DMS79 (cell line): Measurements from ENCODE around the gene CRACR2B.

Experiments used
- DNase-seq: peaks from one replicate; lab custom pipeline; 2025; lab: John Stamatoyannopoulos, UW

CRACR2B gene

DNA sequence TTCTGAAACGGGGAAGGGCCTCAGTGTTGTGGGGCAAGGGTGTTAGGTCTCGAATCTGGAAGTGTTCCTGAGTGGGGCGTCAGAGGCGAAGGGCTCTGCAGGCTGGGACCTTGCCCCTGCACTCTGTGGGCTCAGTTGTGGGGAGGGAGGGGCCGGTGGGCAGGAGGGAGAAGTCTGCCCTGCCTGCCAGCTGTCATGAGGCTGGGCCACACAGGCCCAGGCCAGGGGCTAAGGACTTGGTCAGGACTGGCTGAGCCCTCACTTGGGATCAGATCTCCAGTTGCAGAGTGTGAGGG is at the start of gene CRACR2B:
TSS of gene CRACR2B (plus strand) at position 23 of the 296 bp plus-strand sequence. CDS start 689 bp downstream, outside the sequence.
- no peak for DNase-seq

DNA sequence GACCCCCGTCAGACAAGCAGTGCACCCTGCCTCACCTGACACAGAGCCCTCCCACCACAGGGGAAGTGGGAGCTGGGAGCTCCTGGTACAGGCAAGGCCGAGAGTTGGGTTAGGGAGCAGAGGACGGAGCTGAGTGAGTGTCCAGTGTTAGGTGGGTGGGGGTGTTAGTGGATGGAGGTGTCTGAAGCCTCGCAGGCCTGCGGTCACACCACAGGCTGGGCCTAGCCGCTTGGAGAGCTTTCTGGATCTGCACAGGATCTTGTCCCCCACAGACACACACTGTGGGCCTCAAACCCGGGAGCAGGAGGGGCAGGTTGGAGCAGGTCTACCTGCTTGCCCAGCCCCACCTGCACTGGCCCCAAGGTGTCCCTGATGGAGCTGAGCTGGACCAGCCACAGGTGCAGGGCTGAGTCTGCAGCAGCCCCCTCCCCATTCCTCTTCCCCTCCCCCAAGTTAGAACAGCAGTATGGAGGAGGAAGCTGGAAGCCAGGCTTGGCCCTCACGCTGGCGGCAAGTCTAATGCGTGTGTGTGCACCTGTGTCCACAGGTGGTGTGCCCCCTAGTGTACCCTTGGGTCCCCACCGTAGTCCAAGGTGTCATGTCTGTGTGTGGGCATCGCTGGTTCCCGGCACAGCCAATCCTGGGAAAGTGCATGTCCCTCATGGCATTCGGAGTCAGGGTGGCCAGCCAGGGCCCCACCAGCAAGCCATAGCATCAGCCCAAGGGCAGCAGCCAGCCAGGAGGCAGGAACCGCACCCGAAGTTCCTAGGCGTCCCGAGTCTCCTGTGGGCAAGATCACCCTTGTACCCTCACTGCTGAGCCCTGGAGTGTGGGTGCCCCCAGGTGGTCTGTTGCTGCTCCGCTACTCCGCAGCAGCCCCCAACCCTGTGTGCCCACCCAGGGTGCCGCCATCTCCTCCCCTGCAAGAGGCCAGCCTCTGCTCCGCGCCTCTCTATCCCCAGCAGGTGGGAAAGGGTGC is 48.5 kb upstream of the CRACR2B start:
- no peak for DNase-seq

DNA sequence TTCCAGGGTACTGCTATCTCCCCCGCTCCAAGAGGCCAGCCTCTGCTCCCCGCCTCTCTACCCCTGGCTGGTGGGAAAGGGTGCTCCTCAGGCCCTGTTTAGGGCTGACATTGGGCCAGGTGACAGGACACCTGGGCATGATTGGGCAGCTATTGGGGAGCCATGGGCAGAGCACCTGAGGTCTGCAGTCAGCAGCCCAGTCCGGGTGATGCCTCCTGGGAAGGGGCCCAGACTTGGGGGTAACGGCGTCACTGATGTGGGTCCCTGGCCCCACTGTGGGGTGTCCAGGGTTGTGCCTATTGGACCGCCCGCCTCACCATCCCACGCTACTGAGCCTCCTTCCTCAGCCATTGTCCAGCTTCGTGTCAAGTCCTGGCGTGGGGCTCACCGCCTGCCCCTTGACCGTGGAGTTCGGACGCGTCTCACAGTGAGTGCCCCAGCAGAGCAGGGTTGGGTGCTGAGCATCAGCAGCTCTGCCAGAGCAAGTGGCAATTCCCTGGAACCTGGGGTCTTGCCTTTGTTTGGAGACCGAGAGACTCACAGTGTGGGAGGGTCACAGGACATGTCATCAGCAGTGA is 47.7 kb upstream of the CRACR2B start:
- DNase-seq, result no peak

DNA sequence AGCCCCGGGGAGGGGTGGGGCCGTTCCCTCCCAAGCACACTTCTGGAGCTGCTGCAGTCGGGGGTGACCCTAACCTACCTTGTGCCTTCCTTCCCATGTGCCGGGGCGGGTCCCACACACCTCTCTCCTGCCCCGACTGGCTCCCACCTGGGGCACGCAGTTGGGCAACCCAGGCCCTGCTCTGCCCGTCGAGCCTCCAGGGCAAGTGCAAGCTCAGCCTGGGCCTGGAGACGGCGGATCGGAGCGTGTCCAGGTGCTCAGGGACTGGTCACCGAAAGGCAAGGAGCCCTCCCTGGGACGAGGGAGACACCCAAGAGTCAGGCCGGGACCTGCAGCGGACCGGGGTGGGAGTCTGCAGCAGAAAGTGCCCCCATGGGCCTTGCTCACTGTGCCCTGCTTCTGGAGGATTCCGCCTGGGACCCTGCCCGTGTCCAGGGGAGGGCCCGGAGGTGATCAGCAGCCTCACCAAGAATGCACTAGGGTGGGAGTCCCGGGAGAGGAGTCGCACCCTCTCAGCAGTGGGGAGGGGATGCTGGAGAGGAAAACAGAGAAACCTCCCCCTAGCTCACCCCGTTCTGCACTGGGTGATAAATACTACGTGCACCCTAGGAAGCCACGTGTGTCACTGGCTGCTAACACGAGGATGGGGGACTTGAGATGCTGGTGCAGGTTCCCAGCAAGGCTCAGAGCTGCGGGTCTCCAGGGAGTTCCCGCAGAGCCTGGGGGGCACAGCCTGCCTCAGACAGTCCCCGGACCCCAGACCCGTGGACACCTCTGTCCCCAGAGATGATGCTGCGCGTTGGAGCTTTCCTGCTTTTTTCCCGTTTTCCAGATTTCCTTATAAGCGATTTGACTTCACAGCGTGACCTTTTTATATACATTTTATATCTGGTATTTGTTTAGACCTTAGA is 45.2 kb upstream of the CRACR2B start:
- no peak for DNase-seq

DNA sequence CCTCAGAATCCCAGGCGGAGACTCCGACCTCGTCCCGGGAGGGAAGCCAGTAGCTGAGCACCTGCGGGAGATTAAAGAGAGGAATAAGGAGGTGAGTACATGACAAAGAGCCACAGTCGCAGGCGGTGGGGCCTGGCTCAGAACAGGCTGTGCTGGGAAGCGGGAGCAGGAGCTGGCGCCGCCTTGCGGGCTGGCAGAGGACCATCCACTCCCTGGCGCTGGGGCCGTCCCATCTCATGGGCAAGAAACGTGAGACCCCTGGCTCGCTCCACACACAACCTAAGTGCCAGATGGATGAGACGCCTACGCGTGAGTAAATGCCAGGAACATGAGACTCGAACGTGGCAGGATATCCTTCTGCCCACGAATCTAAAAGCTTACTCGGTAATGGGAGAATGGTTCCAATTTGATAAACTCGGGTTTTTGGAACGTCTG is 44.1 kb upstream of the CRACR2B start:
- peak; percentile 65 for DNase-seq

DNA sequence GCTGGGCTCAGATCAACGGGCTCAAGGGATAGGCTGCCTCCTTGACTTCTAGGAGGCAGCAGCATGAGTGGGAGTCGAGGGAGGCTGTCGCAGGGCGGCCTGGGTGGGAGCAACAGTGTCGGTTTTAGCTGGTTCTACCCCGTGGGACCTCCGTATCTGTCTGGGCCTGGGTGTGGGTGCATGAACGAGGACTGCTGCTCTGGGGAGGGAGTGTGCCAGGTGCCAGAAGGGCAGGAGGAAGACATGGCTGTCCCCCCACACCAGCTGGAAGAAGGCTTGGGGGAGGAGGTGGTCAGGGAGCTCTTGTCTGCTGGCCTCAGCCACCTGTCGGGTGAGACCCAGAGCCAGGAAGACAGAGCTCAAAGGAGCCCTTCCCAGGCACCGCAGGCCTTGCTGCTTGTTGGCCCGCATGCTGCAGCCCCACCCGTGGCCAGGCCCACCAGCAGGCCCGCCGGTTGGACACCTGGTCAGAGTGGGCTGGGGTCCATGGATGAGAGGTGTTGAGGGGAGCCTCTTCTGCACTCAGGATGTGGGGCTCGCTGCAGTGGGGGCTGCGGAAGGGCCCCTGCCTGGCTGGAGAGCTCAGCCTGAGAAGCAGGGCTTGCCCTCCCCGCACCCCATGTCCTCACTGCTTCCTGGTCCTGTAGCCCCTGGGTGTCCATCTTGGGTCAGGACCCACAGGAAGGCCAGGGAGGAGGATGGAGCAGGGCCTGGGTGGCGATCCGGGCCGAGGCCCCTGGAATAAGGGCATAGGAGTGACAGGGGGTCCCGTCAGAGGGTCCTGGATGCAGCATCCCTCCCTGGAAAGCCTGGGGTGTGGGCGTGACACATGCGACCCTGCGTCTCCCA is 41.3 kb upstream of the CRACR2B start:
- DNase-seq, result no peak

DNA sequence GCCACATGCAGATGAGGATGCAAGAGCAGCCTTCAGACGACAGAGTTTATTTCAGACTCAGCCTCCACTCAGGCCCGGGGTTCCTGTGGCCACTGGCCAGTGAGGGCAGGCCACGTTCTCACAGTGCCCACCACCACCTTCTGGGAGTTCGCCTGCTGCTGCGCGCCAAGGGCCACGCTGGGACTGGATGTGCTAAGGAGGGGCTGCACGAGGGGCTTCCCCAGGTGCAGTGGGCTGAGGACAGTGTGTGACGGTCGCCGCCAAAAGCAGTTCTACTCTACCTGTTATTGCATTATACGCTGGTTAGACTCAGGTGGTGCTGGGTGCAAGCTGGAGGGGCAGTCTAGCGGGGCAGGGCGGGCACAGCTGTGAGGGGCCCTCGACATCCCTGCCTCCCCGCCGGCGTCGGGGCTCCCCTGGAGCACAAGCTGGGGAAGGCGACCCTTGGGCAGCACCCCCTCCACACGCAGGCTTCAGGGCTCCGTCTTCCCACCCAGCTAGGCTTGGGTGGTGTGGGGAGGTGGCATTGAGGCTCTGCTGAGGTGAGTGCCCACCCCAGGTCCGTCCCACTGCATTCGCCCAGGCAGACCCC is 40.5 kb upstream of the CRACR2B start:
- DNase-seq, result no peak

DNA sequence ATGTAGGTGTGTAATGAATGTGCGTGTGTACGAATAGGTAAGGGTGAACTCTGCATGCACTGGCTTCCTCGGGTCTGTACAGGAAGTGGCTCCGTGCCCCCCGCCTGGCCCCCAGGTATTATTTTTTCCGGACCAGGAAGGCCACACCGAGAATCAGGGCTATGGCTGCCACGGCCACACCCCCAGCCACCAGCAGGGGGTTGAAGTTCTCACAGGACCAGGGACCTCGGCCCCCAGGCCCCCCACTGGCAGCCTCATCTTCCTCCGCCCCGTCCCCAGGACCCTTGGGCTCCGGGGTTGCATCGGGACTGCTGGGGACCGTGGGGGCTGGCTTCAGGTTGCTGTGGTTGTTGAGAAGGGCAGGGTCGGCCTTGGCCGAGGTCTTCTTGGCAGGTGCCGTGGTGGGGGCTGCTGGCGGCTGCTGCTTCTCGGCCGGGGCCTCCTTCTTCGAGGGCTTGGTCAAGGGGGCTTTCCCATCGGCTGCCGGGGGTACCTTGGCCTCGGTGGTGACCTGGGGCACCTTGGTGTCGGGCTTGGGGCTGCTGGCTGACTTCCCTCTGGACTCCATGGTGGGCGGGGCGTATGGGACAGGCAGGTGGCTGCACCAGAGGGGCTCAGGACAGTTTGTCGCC is 39.6 kb upstream of the CRACR2B start:
- no peak for DNase-seq

DNA sequence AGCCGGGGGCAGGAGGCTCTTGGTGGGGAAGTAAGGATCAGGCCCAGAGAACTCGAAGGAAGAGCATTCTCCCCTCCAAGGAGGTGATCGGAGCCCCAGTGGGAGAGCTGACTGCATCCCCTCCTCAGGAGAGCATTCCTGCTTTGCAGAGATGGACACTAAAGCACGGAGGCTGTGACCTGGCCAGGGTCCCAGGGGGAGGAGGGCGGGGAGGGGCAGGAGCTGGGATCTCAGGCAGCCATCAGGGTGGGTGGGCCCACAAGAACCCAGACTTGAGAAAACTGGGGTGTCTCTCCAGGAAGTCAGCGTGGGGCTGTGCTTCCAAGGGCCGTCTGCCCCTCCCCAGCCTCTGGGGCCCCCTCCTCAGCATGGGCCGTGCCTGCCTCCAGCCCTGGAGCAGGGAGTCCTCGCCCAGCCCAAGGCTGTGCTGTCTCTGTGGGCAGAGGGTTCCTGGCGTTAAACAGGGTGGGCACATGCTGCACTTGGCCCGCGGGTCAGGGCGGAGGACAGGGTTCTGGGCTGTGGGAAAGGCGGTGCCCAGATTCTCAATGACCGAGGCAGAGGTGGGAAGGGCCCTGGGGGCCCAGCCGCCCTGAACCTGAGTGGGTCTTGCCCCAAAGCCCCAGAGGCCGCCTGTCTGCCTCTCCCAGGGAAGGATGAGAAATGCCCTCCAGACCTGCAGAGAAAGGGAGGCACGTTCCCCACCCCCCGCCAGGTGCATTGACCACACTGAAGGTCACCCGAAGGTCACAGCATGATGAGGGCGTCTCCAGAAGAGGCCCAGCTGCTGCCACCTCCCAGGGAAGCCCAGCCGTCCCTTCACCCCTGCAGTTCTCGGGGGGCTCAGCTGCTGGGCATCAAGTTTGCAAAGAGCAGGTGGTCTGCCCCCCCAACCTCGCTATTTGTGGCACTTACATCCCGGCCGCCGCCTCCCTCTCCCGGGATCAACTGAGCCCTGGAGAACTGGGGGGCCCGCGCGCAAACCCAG is 38.5 kb upstream of the CRACR2B start:
- DNase-seq, result no peak

DNA sequence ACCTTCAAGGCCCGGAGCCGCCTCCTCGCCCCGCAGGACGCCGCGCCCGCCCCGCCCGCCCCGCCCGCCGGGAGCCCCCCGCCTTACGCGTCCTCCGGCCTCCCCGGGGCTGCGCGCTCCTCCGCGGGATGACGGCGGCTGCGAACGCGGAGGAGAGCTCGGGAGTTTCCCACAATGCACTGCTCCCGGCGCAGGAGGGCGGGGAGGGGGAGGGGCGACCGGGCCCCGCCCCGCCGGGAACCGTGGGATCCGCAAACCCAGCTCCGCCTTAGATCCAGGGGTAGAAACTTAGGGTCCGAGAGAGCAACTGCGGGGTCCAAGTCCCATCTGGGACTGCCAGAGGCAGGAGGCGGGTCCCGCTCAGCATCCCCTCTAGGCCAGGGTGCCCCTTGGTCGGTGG is 37.8 kb upstream of the CRACR2B start, which contains the start of gene CEND1:
TSS of gene CEND1 (minus strand) at position 148 of the 400 bp plus-strand sequence. CDS start 1,514 bp downstream, outside the sequence.
- DNase-seq, result no peak

DNA sequence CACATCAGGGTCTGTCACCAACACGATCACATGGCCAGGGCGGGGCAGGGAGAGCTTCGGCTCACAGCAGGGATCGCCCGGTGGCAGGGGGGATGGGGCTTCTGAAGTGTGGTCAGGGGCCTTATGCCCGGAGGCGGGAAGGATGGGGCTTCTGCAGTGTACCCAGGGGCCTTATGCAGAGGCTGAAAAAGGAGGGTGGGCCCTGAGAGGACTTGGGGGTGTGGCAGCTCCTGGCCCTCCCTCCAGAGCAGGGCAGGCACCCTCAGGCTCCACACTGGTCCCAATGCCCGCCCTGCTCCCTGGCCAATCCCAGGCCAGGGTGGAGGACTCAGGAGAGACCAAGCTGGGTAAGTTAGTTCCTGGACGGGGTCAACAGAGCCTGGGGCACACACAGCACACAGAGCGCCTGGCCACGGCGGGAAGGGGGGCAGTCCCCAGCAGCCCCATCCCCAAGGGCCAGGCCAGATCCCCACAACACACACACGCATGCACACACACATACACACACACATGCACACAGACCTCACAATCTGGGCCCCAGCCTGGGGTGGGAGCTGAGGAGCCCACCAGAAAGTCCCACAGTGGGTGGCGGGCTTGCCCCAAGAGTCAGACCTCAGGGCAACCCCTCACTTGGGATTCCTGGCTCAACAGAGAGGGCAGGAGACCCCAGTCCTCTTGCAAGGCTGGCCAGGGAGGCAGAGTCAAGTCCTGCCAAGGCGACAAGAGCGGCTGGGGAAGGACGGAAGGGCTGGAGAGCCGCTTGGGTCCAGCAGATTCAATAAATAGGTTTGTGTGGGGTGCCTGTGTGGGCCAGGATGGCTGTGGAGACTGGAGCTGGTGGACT is 36.8 kb upstream of the CRACR2B start:
- no peak for DNase-seq

DNA sequence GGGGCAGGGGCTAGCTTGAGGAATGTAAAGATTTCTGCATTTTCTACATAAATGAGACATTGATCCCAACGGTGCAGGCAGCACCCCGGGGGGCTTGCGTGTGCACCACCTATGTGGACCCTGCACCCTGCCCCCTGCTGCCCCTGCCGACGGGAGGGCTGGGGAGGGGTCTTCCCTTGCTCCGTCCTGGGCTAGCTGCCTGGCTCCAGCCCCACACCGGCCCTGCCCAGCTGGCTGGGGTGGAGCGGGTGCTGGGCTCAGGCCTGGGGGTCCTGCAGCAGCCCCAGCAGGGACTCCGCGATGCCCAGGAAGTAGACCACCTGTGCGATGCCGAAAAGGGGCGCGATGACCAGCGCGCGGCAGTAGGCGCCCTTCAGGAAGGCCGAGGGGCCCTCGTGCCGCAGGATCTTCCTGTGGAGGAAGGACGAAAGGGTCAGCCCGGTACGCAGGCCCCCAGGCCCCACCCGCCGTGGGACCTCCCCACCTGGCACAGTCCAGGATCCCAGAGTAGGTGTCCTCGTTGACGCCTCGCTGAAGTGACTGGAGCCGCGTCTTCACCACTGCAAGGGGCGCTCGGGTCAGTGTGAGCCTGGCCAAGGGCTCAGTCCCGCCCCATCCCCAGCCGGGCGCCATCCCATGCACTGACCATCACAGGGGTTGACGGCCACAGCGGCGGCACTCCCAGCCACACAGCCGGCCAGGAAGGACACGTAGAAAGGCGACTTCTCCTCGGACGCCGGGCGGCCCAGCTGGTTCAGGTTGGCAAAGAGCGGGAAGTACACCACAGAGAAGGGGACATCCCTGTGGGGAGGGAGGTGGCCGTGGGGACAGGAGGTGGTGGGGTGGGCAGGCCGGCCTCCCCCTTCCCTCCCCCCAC is 35.8 kb upstream of the CRACR2B start:
- DNase-seq, result no peak

DNA sequence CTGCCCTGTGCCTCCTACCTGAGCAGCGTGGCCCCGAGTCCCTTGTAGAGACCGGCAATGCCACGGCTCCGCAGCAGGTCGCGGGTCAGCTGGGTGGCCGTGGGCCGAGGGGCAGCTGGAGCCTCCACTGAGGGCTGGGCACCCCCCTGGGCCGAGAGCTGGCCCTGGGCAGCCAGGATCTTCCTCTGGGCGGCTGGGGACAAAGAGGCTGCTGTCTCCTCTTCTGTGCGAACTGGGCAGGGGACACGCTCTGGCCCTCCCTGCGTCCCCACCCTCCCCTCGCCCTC is 35.2 kb upstream of the CRACR2B start:
- DNase-seq, result no peak

DNA sequence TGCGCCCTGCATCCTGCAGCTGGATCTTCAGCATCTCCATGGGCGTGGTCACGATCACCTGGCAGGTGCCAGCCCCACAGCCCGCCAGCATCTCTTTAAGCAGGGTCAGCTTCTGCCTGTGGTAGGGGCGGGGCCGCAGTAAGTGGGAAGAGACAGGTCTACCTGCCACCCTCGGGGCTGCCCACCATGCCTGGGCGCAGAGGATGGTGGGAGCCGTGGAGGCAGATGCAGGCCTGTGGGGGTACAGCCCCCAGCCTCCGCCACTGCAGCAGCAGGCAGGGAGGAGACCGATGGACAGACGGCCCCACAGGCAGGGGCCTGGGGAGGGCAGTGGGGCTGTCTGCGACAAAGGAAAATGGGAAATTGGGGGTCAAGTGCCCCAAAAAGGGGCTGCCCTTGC is 34.8 kb upstream of the CRACR2B start:
- DNase-seq, result no peak

DNA sequence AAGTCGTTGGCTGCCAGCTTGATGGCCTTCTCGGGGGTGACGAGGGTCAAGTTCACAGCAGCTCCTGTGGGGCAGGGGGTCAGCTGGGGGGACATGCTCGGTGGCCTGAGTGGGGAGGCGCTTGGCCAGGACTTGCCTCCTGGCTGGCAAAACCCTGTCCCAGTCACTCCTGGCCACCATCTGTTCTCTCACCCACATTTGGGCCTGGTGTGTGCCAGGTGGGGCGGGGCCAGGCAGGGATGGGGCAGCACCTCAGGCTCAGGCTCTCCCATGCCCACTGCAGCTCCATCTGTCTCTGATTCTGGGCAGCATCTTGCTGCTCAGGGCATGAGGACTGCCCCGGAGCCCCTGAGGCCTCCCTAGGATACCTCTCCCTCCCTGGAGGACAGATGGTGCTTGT is 34.2 kb upstream of the CRACR2B start:
- DNase-seq, result no peak

DNA sequence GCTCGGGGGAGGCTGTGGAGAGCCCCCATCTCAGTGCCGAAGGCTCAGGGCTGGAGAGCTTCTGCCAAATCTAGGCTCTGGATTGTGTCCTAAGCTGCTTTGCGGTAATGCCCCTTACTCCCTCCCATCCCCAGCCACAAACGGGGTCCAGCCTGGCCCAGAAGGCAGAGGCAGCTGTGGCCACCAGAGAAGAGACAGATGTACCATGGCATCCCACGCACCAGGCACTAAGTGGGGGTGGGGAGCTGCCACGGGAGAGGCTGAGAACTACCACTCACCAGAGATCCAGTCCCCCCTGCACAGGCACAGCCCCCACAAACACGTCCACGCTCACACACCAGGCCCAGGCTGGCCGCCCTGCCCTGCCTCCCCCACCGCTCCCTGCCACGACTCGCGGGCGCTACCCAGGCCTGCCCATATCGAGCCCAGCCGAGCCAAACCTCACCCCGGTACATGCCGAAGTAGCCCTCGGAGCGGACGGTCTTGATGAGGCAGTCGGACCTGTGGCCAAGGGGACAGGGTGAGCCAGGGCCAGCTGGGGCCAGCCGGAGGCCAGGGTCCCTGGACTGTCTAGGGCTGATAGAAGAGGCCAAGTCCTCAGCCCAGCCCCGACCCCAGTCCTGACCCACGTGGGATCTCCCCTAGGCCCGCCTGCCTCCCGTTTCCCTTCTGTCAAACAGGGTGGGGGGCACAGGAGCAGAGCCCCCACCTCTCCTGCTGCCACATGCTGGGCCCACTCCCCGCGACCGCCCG is 33.5 kb upstream of the CRACR2B start:
- DNase-seq, result no peak
